ENCODE results near the gene MUC5B. TPM values are rescaled to one million over a fixed set of nuclear protein-coding genes. Genes with fewer than 3 reads are reported as not detected.
A peak's percentile ranks its signal among the peaks of the same experiment; 100 is the strongest.

The MUC5B gene
- total RNA-seq, 3 donors from 2014 or later = 2.0 to 6.9 TPM; not detected in 1

DNA sequence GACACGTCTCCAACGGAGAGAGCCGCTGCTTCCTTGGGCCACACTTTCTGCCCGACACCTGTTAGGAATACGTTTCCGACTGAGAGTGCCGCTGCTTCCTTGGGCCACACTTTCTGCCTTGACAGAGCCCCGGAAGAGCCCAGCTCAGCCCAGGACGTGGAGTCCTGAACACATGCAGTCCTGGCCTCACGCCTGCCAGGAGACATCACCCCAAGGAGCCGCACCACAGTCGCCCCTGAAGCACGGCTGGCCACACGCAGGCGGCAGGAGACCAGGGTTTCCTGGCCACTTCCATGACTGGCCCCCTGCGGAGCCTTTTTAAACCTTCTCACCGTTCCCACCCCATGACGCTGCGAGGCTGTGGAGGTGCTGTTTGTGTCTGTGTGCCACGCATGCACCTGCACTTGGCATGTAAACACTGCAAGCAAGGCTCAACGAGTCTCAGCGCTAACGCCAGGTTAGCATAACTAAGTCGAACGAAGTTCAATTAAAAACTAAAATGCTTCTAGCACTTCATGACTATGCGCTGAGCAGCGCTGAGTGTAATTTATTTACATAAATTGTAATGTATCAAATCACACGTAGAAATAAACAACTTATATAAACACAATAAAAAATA, 77.8 kb downstream of the MUC5B start:
- peaks cover 0 to 31% of the 10 kb centered on the region in 2 donors for H3K4me1 ChIP-seq
- DNase-seq (ENCODE audit: low spot score in 2 of 2) = peak in 1 of 2 donors; percentile 15
- H3K27ac ChIP-seq = no peak overlapping the region

DNA sequence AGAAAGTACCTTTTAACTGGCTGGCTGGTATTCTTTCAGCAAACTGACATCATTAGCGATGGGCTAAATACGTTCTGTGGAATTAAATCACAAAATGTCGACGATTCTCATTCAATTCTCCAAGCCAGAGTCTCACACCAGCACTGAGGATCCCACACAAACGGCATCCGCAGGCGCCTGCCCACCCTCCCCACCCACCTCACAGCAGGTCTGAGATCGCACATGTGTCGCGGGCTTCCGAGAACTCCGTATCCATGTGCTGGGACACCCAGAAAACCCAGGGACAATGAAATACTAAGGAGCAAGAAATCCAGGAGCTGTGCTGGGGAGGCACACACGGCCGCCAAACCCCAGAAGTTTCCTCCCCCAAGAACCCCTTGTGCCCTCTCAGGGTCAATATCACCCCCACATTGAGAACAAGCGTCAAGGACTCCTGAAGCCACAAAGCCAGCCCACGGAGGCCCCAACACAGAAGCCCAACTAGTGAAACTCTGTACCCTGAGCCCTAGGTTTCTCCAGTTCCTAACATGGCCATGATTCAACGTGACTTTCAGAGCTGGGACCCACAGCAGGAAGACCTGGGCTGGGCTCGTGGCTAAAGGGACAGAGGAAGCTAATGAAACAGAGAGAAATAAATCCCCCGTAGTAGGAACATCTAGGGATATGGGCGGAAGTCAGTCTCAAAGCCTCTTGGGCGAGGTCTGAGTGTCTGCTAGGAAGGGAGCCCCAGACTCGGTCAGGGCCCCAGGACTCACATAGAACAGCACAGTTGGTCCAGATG, 78.5 kb downstream of the MUC5B start:
- DNase-seq (ENCODE audit: low spot score in 2 of 2) = peak in 1 of 2 donors; percentile 10
- intact Hi-C loops (cut with DNase I; ENCODE audit: low total_unique reads) = no loop called here
- Histone ChIP-seq H3K27me3 (no peaks in the 10 kb centered on the region), H3K9me3 (no peaks in the 10 kb centered on the region), H3K36me3 (no peaks in the 10 kb centered on the region), H3K4me3 (no peak overlapping the region), H3K4me1 (peaks cover 0 to 31% of the 10 kb centered on the region in 2 donors), H3K27ac (no peak overlapping the region)
- TF ChIP-seq POLR2A (IDR thresholded peaks at IDR 0.05) = no peak
- no peak for TF ChIP-seq POLR2AphosphoS5 (IDR thresholded peaks at IDR 0.05)
- TF ChIP-seq, protein P1, sequence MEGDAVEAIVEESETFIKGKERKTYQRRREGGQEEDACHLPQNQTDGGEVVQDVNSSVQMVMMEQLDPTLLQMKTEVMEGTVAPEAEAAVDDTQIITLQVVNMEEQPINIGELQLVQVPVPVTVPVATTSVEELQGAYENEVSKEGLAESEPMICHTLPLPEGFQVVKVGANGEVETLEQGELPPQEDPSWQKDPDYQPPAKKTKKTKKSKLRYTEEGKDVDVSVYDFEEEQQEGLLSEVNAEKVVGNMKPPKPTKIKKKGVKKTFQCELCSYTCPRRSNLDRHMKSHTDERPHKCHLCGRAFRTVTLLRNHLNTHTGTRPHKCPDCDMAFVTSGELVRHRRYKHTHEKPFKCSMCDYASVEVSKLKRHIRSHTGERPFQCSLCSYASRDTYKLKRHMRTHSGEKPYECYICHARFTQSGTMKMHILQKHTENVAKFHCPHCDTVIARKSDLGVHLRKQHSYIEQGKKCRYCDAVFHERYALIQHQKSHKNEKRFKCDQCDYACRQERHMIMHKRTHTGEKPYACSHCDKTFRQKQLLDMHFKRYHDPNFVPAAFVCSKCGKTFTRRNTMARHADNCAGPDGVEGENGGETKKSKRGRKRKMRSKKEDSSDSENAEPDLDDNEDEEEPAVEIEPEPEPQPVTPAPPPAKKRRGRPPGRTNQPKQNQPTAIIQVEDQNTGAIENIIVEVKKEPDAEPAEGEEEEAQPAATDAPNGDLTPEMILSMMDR (IDR thresholded peaks at IDR 0.05) = no peak

More for the DNA sequence above, 77.8 kb downstream of the MUC5B start:
- intact Hi-C loops (cut with DNase I; ENCODE audit: low total_unique reads) = no loop called here
- no peaks in the 10 kb centered on the region for H3K36me3 ChIP-seq
- H3K9me3 ChIP-seq = no peaks in the 10 kb centered on the region
- no peak overlapping the region for H3K4me3 ChIP-seq
- no peaks in the 10 kb centered on the region for H3K27me3 ChIP-seq
- TF ChIP-seq POLR2AphosphoS5 (IDR thresholded peaks at IDR 0.05) = no peak
- no peak for TF ChIP-seq POLR2A (IDR thresholded peaks at IDR 0.05)
- TF ChIP-seq, protein P1 (IDR thresholded peaks at IDR 0.05) = no peak

DNA sequence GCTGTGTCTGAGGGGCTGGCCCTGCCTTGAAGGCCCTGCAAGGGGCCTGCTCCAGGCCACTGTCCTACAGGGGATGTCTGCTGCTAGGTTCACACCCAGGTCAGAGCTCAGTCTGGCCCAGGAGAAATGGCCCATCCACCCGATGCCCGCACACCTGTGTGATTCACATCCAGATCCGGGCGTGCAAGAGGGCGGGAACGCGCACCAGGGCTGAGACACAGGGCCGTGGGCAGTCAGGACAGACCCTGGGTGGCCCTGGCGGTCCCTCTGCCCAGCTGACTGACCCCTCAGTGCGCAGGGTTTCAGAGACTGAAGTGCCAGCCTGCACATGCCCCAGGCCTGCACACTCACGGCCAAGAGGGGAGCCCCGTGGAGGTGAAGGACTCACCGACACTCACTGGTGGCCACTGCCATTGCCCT, 79.2 kb downstream of the MUC5B start:
- TF ChIP-seq POLR2A (IDR thresholded peaks at IDR 0.05) (no peak), POLR2AphosphoS5 (IDR thresholded peaks at IDR 0.05) (no peak)
- TF ChIP-seq, protein P1 (IDR thresholded peaks at IDR 0.05) = no peak
- intact Hi-C loops (cut with DNase I; ENCODE audit: low total_unique reads) = no loop called here
- Histone ChIP-seq H3K4me3 (no peak overlapping the region), H3K27me3 (no peaks in the 10 kb centered on the region), H3K4me1 (peaks cover 0 to 32% of the 10 kb centered on the region in 2 donors), H3K9me3 (no peaks in the 10 kb centered on the region), H3K36me3 (no peaks in the 10 kb centered on the region), H3K27ac (peak overlapping the region; percentile 63 to 67)
- DNase-seq (ENCODE audit: low spot score in 2 of 2) = no peak

DNA sequence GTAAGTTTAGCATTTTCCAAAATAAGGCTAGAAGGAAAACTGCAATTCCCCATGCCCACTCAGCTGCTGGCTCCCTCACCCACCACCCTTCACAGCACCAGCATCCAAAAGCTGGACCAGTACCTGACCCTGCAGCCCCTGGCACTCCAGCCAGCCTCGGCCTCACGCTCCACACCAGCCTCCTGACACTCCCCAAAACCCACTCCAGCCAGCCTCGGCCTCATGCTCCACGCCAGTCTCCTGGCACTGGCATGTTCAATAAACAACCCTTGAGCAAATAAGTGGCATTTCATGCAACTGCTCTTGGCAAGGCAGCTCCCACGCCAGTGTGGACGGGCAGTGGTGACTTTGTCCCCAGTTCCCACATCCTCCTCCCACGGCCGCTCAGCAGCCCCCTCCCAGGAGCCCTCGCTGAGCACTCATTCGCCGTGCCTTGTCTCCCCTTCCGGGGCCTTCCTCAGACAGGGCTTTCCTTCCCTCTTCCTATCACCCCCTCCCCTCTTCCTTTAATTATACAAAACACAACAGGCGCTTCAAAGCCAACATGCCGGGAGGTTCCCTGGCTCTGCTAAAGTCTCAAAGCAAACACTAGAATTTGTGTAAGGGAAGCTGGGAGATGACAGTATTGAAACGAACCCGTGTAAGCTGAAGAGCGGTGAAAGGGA, 79.7 kb downstream of the MUC5B start:
- Histone ChIP-seq H3K4me3 (no peak overlapping the region), H3K9me3 (no peaks in the 10 kb centered on the region), H3K36me3 (no peaks in the 10 kb centered on the region), H3K4me1 (peaks cover 0 to 37% of the 10 kb centered on the region in 2 donors), H3K27me3 (no peaks in the 10 kb centered on the region), H3K27ac (peak overlapping the region; percentile 63 to 67)
- DNase-seq (ENCODE audit: low spot score in 2 of 2) = no peak
- TF ChIP-seq POLR2A (IDR thresholded peaks at IDR 0.05) = no peak
- no peak for TF ChIP-seq POLR2AphosphoS5 (IDR thresholded peaks at IDR 0.05)
- TF ChIP-seq, protein P1 (IDR thresholded peaks at IDR 0.05) = no peak
- intact Hi-C loops (cut with DNase I; ENCODE audit: low total_unique reads) = loop anchor here (1.0 kb wide), 1 partner anchor 93 kb away; no protein-coding TSS in a partner anchor
